ENCODE measurements around the gene STC2.

- TF ChIP-seq RFX5 (IDR thresholded peaks at IDR 0.05), result no peak
- TF ChIP-seq PHF8 (IDR thresholded peaks at IDR 0.05; ENCODE audit: borderline replicate concordance, low read depth), result no peak
- no peak for TF ChIP-seq CTCF (IDR thresholded peaks at IDR 0.05)
- TF ChIP-seq MAFK (IDR thresholded peaks at IDR 0.05; ENCODE audit: partially characterized antibody), result no peak
- no peak for TF ChIP-seq USF2 (IDR thresholded peaks at IDR 0.05)
- no peak for TF ChIP-seq TP53 (CRISPR knock-in tag; IDR thresholded peaks at IDR 0.05)
- TF ChIP-seq ELK1 (IDR thresholded peaks at IDR 0.05; ENCODE audit: low read depth, low read length), result no peak
- no peak for TF ChIP-seq BCL3 (IDR thresholded peaks at IDR 0.05)
- no peak for TF ChIP-seq POLR2A (IDR thresholded peaks at IDR 0.05; ENCODE audit: low read length)
- TF ChIP-seq HDAC2 (IDR thresholded peaks at IDR 0.05), result no peak
These were observed 1.7 kb downstream of the STC2 start for GRCh38 chr5:173326501-173326960.

Data from A549 (cell line).